PFSK-1 (cell line): Measurements from ENCODE around the gene KCNA1.

Experiments used
- POLR2AphosphoS5 ChIP-seq: IDR thresholded peaks from 2 replicates; pipeline ENCODE4 v1.6.1; 2012; ENCODE audit warnings: low read depth, mild to moderate bottlenecking, control low read depth, low read length, moderate library complexity
- REST ChIP-seq, 2 experiments: IDR thresholded peaks; 2 replicates each; pipeline versions ENCODE4 v1.6.1 to v1.8.0; 2011 to 2012; ENCODE audit warnings: low read depth in 2 of 2, low read length in 2 of 2, control low read depth in 1 of 2, inconsistent platforms in 1 of 2, mild to moderate bottlenecking in 1 of 2, moderate library complexity in 1 of 2; ENCODE audit not compliant: insufficient read depth in 1 of 2

DNA sequence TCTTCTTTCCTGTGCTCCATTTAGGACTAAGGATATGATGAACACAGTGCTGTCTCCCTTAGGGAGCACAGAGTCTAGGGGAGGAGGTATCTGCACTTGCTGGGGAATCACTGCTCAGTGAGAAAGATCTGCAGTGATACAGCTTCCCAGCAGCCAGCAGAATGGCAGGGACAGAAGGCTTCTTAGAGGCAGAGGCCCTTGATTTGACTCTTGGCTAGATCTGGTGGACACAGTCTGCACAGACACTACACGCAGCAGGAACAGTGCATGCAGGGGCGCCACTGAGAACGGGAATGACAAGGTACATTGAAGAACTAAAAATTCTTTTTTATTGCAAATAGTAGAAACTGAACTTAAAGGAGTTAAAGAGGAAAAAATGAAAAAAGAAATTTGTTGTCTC is 51.6 kb downstream of the KCNA1 start:
- TF ChIP-seq POLR2AphosphoS5 = no peak
- TF ChIP-seq REST (IDR thresholded peaks at IDR 0.05; ENCODE audit: insufficient read depth in 1 of 2, low read depth in 2 of 2, low read length in 2 of 2) = no peak
